Measurements from ENCODE around the gene ZNF764.

The ZNF764 gene

GRCh38 chr16:30566531-30566930, 8.4 kb upstream of the ZNF764 start:
- no peak for DNase-seq (ENCODE audit: low read depth)
- in situ Hi-C loops (cut with HindIII; ENCODE audit: low sequenced_read_pairs): no loop called here
- no peak overlapping the region for H3K4me3 ChIP-seq (ENCODE audit: low read depth, low read length)
- TF ChIP-seq CTCF (IDR thresholded peaks at IDR 0.05; ENCODE audit: low read depth, low read length, missing control alignments): no peak

- in situ Hi-C loops (cut with HindIII; ENCODE audit: low sequenced_read_pairs): no loop called here
- TF ChIP-seq CTCF (IDR thresholded peaks at IDR 0.05; ENCODE audit: low read depth, low read length, missing control alignments): no peak
- no peak overlapping the region for H3K4me3 ChIP-seq (ENCODE audit: low read depth, low read length)
- DNase-seq (ENCODE audit: low read depth): no peak
Observed at GRCh38 chr16:30565984-30566383, 7.8 kb upstream of the ZNF764 start.

GRCh38 chr16:30565526-30565925, 7.4 kb upstream of the ZNF764 start:
- H3K4me3 ChIP-seq (ENCODE audit: low read depth, low read length): no peak overlapping the region
- no peak for DNase-seq (ENCODE audit: low read depth)
- in situ Hi-C loops (cut with HindIII; ENCODE audit: low sequenced_read_pairs): no loop called here
- no peak for TF ChIP-seq CTCF (IDR thresholded peaks at IDR 0.05; ENCODE audit: low read depth, low read length, missing control alignments)

- no peak overlapping the region for H3K4me3 ChIP-seq (ENCODE audit: low read depth, low read length)
- in situ Hi-C loops (cut with HindIII; ENCODE audit: low sequenced_read_pairs): no loop called here
- no peak for DNase-seq (ENCODE audit: low read depth)
- no peak for TF ChIP-seq CTCF (IDR thresholded peaks at IDR 0.05; ENCODE audit: low read depth, low read length, missing control alignments)
Observed at GRCh38 chr16:30562021-30562420, 3.8 kb upstream of the ZNF764 start.

GRCh38 chr16:30561089-30561816, 3.1 kb upstream of the ZNF764 start:
- no peak for DNase-seq (ENCODE audit: low read depth)
- no peak overlapping the region for H3K4me3 ChIP-seq (ENCODE audit: low read depth, low read length)
- no peak for TF ChIP-seq CTCF (IDR thresholded peaks at IDR 0.05; ENCODE audit: low read depth, low read length, missing control alignments)
- in situ Hi-C loops (cut with HindIII; ENCODE audit: low sequenced_read_pairs): no loop called here

GRCh38 chr16:30559690-30560089, 1.5 kb upstream of the ZNF764 start:
- no peak for DNase-seq (ENCODE audit: low read depth)
- TF ChIP-seq CTCF (IDR thresholded peaks at IDR 0.05; ENCODE audit: low read depth, low read length, missing control alignments): no peak
- no peak overlapping the region for H3K4me3 ChIP-seq (ENCODE audit: low read depth, low read length)
- in situ Hi-C loops (cut with HindIII; ENCODE audit: low sequenced_read_pairs): no loop called here

All from astrocyte of the cerebellum (primary cell).